ENCODE measurements around the gene PLA2G2F.

GRCh38 chr1:20149601-20150325 lies 10.6 kb downstream of the PLA2G2F start:
- no peak for TF ChIP-seq CTCF (IDR thresholded peaks at IDR 0.05; ENCODE audit: low read depth, low read length, poor library complexity, severe bottlenecking)
- no peak for TF ChIP-seq EZH2phosphoT487 (IDR thresholded peaks at IDR 0.05; ENCODE audit: borderline replicate concordance, low read length)
